NCI-H1694 (cell line): Measurements from ENCODE around the gene C9.
"Not testable (repeated sequence)": the region's sequence is repeated elsewhere in the genome, so short reads cannot be mapped to it uniquely, and the experiment has no call there.

Source experiments
- DNase-seq: peaks from one replicate; lab custom pipeline; 2025; lab: John Stamatoyannopoulos, UW

C9 gene

DNA sequence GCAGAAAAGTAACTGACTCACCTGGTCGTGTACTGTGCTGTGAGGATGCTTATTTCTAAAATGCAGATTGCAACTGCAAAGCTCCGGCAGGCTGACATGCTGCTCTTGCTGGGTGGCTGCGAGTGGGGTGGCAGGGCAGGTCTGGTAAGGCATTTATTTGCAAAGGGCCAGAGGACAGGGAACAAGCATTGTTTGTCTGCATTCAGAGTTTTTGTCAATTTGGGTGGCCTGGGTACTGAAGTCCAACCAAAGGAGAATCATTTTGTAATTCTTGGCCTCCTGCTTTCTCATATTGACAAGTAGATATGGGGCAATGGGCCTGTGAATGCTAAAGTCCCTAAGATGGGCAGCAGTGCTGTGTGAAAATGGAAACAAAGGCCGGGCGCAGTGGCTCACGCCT, at the start of gene C9:
TSS of gene C9 (minus strand) at position 129 of the 400 bp plus-strand sequence. CDS start at position 98, 31 bp downstream.
- DNase-seq = no peak

- no peak for DNase-seq
Measured at GRCh38 chr5:39413771-39414170, 49.5 kb upstream of the C9 start.

DNA sequence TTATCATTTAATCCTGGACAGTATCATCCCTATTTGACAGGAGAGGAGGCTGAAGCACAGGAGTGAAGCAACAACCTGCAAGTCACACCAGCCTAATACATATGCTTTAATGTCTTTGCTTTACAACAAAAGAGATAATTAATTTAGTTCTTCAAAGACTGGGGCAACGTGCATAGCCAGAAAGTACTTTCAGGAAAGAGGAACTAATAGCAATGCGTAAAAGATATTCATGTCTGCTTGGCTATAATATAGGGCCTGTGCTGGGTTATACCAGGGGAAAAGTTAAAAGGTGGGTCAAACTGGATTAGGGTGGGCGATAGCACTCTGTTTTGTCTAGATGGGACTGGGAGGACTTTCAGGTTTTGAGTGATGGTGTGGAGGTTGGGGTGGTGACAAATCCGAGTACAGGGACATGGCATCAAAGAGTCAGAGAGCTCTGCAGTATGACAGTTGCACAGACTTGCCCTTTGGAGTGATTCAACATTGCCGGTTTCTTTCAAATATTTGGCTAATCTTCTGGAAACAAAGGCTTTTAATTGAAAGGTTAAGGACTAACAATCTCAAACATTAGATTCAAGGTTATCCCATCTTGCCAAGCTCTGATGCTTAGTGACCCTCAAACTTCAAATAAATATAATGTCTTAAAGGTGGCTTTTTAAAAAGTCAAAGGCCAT, 48.6 kb upstream of the C9 start:
- no peak for DNase-seq

- no peak for DNase-seq
Measured at GRCh38 chr5:39411985-39412384, 47.7 kb upstream of the C9 start.

DNA sequence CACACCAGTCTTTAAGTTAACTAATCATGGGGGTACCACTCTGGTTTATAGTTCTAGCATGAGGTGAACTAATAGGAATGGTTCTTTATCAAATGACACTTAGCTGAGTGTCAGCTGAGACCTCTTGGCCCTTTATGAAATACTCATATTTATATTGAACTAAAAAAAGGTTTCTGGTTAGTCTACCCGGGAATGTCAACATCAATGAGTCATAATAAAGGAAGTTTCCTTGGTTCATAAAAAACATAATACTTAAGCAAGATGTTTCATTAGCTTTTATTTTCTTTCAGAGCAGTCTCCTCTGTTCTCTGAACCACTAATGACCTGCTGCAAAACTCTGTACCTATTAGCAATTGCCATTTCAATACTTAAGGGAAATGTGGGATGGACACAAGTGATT, 46.8 kb upstream of the C9 start:
- DNase-seq = no peak

DNA sequence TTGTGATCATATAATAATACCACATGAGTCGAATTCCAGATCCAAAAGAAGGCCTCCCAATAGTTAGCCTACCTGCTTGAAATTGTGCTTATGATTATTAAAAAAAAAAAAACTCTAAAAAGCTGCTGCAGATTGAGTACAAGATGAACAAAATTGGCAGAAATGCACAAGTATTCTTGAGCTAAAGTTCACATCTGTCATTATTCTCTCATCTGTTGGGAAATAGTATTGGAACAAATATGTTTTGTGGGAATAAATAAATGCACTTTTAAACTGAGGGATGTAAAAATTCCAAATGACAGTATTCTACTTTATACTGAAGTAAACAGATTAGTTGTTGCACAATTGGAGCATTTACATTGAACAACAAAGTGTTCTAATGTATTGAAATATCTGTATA, 44.7 kb upstream of the C9 start:
- DNase-seq = no peak

DNA sequence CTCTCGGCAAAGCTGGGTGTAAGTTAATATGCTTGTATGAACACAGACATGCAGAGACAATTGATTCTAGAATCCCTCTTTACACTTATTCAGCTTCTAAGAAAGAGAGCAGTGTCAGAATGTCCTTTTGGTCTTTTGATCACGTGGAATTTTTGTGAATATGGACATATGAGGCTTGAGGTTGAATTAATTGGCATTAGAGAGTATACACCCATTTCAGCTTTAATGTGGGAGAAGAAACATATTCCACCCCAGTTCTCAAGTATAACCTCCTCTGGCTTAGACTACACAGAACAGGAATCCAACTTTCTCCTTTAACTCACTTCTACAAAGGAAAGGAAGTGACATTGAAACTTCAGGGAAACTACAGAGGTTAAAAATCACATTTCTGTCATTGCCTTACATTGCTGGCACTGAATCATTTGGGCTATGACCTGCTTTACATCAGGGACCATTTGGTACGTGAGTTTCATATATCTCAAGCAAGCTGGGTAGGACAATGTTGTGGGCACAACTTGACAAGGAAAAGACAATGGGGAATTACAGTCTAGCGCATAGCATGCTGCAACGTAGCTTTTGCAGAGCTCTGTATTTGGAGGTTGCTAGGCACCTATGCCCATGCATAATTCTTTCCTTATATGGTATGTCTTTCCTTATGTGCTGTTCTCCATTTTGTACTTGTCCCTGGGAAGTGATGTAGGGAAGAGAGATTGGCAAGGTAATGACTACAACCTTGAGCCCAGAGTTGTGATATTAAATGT, 41.0 kb upstream of the C9 start:
- DNase-seq = no peak

- DNase-seq = not testable (repeated sequence)
Measured at GRCh38 chr5:39403761-39404160, 39.5 kb upstream of the C9 start.

DNA sequence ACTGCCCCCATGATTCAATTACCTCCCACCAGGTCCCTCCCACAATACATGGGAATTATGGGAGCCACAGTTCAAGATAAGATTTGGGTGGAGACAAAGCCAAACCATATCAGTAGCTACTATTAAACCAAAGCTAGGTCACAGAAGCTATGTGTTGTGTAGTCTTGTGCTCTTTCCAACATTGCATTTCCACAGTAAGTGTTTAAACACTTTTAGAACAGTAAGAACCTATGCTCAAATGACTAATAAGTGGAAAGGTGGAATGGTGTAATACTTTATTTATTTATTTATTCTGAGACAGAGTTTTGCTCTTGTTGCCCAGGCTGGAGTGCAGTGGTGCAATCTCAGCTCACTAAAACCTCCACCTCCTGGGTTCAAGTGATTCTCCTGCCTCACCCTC, 37.8 kb upstream of the C9 start:
- not testable (repeated sequence) for DNase-seq

DNA sequence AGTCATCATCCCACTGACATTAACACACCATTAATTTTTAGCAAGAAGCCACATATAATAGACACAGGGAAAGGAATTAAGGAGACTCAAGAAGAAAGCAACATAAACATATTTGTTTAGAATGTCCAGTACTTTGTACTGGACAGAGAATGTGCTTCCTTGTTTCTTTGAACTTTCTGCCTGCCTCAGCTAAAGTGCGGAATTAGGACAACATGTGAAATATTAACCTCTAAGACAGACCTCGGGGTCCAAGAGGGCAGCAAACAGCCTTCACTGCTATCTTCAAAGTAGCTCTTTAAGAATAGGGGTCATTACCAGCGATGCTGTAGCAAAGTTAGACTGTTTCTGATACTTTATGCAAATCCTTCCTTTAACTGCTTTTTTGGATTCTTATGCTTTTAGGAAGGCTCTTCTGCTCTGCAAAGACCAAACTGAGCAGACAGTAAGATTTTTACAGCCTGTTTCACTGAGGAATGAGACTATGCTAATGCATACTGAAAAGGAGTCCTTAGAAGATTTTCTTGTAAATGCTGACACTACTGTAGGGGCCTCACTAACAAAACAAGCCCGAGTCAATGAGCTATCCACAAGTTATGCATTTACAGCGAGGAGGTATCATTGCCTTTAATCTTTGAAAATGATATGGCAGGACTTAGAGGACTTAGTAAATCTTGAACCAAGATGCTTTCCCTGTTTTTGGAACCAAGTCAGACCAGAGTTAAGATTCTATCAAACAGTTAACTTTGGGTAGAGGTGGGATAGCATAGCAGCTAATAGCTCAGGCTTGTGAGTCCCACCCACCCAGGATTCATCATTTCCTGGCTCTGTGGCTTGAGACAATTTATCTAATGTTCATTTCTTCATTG, 36.7 kb upstream of the C9 start:
- no peak for DNase-seq

GRCh38 chr5:39399135-39400036, 35.1 kb upstream of the C9 start:
- DNase-seq = no peak

- DNase-seq = no peak
Measured at GRCh38 chr5:39396843-39397242, 32.5 kb upstream of the C9 start.

- DNase-seq = no peak
Measured at GRCh38 chr5:39395521-39395920, 31.2 kb upstream of the C9 start.

DNA sequence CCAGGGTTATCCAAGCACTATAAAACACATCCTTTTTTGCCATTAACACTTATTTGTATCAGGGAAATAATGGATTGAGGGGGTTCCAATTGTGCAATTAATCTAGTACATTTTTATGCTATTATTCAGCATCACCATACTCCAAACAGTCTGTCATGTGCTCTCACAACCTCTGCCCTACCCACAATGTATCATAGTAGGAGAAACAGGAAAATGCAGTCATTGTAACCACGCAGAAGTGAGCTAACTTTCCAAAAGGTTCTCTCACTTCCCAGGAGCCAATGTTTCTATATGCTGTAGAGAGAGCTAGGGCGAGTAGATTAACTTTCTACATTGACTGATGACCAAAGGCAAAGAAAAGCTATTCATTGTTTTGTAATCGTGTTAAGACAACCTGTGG, 30.7 kb upstream of the C9 start:
- DNase-seq = no peak

DNA sequence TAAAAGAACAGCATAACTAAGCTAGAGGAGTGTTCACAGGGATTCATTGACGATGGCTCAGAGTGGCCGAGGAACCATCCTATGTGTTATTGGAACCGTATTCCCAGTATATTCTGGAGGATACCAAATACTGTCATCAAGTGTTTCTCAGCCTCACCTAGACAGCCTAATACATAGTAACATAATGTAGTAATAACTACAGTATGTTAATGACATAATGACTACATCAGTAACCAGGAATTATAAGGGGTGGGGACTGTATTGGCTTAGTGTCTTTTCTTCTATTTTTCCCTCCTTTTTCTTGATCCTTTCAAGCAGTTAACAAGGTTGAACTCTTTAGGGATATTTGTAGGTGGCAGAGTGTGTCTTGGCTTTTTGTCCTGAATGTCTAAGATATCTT, 26.6 kb upstream of the C9 start:
- no peak for DNase-seq

GRCh38 chr5:39387293-39387692, 23.0 kb upstream of the C9 start:
- no peak for DNase-seq

DNA sequence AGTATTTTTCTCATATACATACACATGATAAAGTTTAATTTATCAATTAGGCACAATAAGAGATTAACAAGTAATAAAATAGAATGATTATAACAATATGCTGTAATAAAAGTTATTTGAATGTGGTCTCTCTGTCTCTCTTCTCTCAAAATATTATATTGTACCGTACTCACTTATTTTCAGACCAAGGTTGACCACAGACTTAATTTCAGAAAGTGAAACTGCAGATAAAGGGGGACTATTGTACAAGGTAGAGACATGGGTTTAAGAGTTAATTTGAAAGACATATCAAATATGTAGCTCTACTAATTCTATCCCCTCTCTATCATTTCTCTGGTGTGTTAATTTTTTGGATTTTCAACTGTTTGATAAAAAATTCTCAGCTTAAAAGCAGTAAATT, 20.0 kb upstream of the C9 start:
- DNase-seq = no peak

DNA sequence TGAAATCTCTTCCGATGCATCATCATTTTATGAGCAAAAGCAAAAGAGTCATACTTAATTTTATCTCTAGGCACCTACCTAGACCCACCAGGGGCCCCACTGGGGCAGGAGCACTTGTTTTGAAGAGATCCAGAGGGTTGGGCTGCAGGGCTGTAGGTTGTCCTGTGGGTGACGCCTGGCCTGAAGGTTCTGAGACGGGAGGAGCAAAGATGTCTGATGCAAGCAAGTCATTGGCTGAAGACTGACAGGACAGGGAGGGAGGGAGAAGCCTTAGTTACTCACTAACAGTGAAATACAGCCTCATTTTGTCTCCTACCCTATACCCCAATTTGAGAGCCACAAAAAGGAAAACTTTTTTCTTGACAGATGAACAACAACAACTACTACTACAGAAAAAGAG, 17.1 kb upstream of the C9 start:
- DNase-seq = no peak

DNA sequence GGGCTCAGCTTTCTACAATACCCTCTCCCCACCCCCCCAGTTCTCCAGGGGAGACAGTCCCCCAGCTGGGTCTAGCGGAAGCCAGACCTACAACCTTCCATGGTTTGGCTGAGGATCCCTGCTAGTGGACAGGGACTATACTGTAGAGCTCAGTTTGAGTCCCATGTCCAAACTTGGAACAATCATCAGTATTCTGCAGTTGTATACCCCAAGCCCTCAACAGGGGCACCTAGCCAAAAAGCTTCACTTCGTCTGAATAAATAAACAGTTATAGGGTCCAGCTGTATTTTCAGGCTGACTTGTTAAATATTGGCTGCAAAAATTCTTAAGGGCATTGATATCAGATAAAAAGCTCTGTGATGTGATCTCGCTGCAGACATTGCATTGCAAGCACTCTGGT, 15.4 kb upstream of the C9 start:
- no peak for DNase-seq

DNA sequence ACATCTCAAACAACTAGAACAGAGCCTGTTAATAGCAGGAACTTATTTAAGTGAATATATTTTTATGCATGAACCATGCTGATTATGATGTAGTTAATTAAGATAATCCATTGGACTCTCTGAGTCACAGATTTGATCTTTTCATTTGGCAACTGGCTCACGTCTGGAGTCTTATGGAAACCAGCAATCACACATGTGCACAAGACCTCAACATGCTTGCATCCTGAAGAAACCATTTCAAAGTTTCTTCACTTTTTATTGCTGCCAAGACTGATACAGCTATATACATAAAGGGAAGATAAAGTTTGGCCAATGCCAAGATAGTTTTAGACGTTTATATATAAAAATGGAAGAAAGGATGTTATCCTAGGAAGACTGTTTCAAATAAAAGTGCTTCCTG, 13.3 kb upstream of the C9 start:
- no peak for DNase-seq

GRCh38 chr5:39376293-39376714, 12.0 kb upstream of the C9 start:
- DNase-seq = peak; percentile 28

DNA sequence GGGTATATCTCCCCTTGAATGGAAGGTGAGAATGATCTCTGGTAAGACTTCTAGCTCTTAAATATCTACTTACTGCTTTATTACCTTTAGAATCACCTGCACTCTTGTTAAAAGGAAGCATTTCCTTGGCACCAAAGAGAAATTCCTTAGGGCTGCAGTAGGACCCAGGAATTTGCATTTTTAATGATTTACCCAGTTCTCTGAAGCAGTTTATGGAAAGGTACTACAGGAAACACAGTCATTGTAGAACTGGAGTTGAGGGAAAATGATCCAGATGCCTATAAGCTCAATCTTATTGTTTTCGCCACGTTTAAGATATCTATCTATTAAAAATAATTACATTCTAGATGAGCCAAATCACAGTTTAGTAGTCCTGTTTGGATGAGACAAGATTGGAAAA, 9.5 kb upstream of the C9 start:
- DNase-seq = no peak
